Right lobe of liver (tissue), 4 donors: ENCODE data around the gene PLK5.

Experiments used
- CTCF ChIP-seq, 4 donors: fragments of 200-600 bp in 3 of 4; fragments of 450-650 bp in 1 of 4; IDR thresholded peaks; one replicate each; pipeline versions ENCODE4 v1.5.1 to v1.8.0; 2016 to 2022; ENCODE audit warnings: antibody characterized with exemption in 4 of 4, mild to moderate bottlenecking in 2 of 4
- POLR2A ChIP-seq: fragments of 450-650 bp; IDR thresholded peaks from one replicate; pipeline ENCODE4 v1.6.1; 2017; ENCODE audit warnings: antibody characterized with exemption, mild to moderate bottlenecking
- donor health status: DM: no; HTN: no; CAD: no.
- donor health status: DM: no; HTN: no; CAD: no.
- donor health status: DM: no; HTN: yes; CAD: no.

GRCh38 chr19:1556390-1557070 is 32.7 kb downstream of the PLK5 start:
- no peak for TF ChIP-seq CTCF (IDR thresholded peaks at IDR 0.05)
- TF ChIP-seq POLR2A, result no peak
